Measurements from ENCODE around the gene DPH7.

GRCh38 chr9:137613259-137613658, 34.5 kb upstream of the DPH7 start:
- TF ChIP-seq CTCF (IDR thresholded peaks at IDR 0.05 in 8 of 11, conservative IDR thresholded peaks at IDR 0.05 in 3 of 11) (no peak), POLR2A (IDR thresholded peaks at IDR 0.05) (no peak), POLR2AphosphoS5 (IDR thresholded peaks at IDR 0.05) (peak in 1 of 3 donors; percentile 3)

All from spleen (tissue), 7 donors.